G401 (cell line): ENCODE results near the gene PDPK1. TPM values are rescaled to one million over a fixed set of nuclear protein-coding genes. Genes with fewer than 3 reads are reported as not detected.
"Not testable (repeated sequence)": the region's sequence is repeated elsewhere in the genome, so short reads cannot be mapped to it uniquely, and the experiment has no call there.

Source experiments
- DNase-seq: peaks from one replicate; pipeline ENCODE4 v3.0.0-alpha.2; 2015; ENCODE audit warnings: low spot score
- in situ Hi-C: cut with HindIII; loops from 2 replicates; pipeline ENCODE4 v1.10.0; 2016; ENCODE audit warnings: low sequenced_read_pairs, mixed read lengths
- total RNA-seq: library from RNA; depleted of rRNA; stranded (reverse); fragments of >200 nt; shearing (Covaris generic); gene quantifications from 2 replicates; pipeline ENCODE4 v1.2.3, GENCODE V29; 2014

PDPK1 gene
- total RNA-seq, 1 experiment from 2014 or later, result 14.7 TPM

- in situ Hi-C loops, result no loop called here
Observed at GRCh38 chr16:2532494-2533141, 5.2 kb upstream of the PDPK1 start.

DNA sequence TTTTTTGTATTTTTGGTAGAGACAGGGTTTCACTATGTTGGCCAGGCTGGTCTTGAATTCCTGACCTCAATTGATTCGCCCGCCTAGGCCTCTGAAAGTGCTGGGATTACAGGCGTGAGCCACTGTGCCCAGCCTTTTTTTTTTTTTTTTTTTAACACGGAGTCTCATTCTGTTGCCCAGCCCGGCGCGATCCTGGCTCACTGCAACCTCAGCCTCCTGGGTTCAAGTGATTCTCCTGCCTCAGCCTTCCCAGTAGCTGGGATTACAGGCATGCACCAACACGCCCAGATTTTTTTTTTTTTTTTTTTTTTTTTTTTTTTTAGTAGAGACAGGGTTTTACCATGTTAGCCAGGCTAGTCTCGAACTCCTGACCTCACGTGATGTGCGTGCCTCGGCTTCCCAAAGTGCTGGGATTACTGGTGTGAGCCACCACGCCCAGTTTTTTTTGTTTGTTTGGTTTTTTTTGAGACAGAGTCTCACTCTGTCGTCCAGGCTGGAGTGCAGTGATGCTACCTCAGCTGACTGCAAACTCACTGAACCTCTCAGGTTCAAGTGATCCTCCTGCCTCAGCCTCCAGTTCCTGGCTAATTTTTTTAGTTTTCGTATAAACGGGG, 4.6 kb upstream of the PDPK1 start:
- DNase-seq, in situ Hi-C loops: not testable (repeated sequence)

More at GRCh38 chr16:2532494-2533141, 5.2 kb upstream of the PDPK1 start:
- DNase-seq, result peak; percentile 85

- in situ Hi-C loops, result no loop called here
- DNase-seq, result no peak
Observed at GRCh38 chr16:2533912-2534311, 3.9 kb upstream of the PDPK1 start.

DNA sequence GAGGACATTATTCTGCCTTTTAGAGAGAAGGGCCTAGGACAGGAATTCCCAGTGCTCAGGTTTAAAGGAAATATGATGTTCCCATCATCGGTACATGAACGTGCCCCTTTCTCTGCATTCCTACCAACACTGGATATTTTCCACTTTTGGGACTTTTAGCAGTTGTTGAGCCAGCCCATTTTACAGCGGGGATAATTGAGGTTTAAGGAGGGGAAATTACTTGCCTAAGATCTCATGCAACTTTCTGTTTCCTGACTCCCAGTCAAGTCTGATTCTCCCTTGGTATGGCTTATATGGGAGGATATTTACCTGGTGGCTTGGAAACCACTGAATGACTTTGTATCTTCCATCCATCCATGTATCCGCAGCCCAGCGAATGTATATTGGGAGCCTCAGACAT, 3.5 kb upstream of the PDPK1 start:
- in situ Hi-C loops, DNase-seq: not testable (repeated sequence)

DNA sequence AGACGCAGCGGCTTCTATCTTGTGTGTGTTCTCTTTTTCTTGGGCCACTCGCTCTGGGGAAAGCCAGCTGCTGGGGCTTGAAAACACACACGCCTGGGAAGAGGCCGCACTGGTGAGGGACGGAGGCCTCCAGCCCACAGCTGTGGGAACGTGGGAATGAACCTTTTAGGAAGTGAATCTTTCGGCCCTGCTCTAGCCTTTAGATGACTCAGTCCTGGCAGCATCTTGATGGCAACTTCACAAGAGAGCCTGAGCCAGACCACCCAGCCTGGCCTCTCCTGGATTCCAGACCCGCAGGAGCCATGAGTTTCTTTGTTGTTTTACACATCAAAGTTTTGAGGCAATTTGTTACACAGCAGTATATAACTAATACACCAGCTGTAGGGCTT, 2.2 kb upstream of the PDPK1 start:
- in situ Hi-C loops, result no loop called here
- no peak for DNase-seq

GRCh38 chr16:2539192-2539844, 1.5 kb downstream of the PDPK1 start:
- in situ Hi-C loops, DNase-seq: not testable (repeated sequence)

DNA sequence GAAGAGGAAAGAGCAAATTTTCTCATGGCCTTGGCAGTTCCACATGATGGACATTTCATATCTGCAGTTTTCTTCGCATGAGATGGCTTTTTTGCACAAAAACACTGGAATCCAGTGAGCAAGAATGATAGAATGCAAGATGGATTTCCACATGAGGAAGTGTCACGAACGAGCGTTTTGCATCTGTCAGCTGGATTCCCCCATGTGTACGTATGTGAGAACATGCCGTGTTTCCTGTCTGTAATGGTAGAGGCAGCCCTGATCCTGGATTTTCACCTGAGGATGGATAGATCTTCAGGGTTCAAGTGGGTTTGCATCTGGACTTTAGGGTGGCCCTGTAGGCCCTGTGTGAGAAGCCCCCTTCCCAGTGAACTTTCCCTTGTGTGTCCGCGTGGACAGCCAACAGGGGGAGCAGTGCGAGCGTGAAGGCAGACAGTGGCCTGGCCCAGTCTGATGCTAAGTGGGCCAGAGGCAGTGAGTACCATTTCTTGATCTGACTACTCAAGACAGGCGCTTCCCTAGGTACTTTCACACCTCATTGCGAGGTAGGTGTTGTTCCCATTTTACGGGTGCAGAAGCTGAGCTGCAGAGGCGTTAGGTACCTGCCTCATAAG, 2.1 kb downstream of the PDPK1 start:
- peak; percentile 57 for DNase-seq
- in situ Hi-C loops, result not testable (repeated sequence)

- in situ Hi-C loops, DNase-seq: not testable (repeated sequence)
Observed at GRCh38 chr16:2540912-2541311, 3.1 kb downstream of the PDPK1 start.

DNA sequence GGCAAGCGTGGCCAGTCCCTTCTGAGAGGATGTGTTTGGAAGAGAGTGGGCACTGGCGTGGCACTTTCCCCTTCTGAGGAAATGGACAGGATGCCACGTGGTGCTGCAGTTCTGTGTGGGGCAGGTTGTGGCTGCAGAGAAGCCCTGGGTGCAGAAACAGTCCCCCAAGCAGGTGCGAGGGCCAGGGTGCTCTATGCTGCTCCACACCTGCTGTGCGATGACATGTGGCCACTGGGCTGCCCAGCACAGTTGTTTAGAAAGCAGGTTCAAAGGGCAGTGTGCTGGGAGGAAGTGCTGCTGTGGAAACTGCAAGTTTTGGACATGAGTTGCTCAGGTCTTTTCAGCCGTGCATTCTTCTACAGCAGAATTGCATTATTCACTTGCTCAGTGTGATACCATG, 3.6 kb downstream of the PDPK1 start:
- DNase-seq, in situ Hi-C loops: not testable (repeated sequence)

DNA sequence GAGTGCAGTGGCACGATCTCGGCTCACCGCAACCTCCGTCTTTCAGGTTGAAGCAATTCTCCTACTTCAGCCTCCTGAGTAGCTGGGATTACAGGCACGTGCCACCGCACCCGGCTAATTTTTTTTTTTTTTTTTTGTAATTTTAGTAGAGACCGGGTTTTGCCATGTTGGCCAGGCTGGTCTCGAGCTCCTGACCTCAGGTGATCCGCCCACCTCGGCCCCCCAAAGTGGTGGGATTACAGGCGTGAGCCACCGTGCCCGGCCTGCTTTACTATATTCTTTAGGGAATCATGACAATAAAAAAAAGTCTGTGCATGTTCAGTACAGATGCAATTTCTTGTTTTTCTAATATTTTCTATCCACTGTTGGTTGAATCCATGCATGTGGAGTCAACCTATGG, 6.0 kb downstream of the PDPK1 start:
- in situ Hi-C loops, DNase-seq: not testable (repeated sequence)

DNA sequence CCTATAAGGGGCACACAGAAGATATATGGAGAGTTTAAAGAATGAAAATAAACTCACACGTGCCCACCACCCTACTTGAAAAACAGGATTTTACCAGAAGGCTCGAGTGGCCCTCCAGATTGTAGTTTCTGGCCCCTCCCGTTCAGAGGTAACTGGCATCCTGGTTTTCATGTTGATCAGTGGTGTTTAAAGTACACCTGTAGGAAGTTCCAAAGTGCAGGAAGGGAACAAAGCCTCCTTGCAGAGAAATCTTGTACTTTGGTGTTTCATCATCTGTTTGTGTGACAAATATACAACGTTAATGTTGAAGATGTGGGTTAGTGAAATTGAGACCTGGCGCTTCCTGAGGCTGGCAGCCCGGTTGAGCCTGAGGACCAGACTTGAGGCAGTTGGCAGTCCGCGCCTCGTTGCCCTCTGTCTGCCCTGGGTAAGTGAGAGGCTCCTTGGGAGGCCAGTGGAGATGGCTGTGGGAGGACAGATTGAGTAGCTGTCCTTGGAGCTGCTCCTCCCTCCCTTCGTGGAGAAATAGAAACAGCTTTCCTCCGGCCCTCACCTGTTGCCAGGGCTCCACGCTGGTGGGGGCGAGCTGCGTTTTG, 12.6 kb downstream of the PDPK1 start:
- DNase-seq, in situ Hi-C loops: not testable (repeated sequence)

- in situ Hi-C loops, DNase-seq: not testable (repeated sequence)
Observed at GRCh38 chr16:2551420-2551889, 13.6 kb downstream of the PDPK1 start.

GRCh38 chr16:2554709-2555425, 17.0 kb downstream of the PDPK1 start:
- DNase-seq, in situ Hi-C loops: not testable (repeated sequence)

DNA sequence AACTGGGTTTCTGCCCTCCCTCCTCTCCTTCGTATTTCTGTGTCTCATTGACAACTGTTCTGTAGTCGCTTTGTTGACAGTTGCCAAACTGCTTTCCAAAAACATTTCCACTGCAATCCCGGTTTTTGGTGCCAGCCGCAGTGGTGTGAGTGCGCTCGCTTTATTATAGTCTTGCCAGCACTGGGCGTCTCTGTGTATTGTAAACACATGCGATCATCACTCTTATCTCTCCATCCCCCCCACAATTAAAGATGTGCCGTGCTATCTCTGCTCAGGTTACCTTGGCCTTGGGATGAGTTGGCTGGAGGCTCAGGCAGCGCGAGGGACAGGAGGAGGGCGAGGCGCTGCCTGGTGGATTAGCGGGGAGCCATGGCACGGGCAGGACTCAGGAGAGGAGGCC, 19.3 kb downstream of the PDPK1 start:
- DNase-seq, in situ Hi-C loops: not testable (repeated sequence)

- in situ Hi-C loops, DNase-seq: not testable (repeated sequence)
Observed at GRCh38 chr16:2560131-2560797, 22.4 kb downstream of the PDPK1 start.

GRCh38 chr16:2560798-2561133, 22.9 kb downstream of the PDPK1 start:
- DNase-seq, in situ Hi-C loops: not testable (repeated sequence)

- DNase-seq, in situ Hi-C loops: not testable (repeated sequence)
Observed at GRCh38 chr16:2567506-2567905, 29.7 kb downstream of the PDPK1 start.

DNA sequence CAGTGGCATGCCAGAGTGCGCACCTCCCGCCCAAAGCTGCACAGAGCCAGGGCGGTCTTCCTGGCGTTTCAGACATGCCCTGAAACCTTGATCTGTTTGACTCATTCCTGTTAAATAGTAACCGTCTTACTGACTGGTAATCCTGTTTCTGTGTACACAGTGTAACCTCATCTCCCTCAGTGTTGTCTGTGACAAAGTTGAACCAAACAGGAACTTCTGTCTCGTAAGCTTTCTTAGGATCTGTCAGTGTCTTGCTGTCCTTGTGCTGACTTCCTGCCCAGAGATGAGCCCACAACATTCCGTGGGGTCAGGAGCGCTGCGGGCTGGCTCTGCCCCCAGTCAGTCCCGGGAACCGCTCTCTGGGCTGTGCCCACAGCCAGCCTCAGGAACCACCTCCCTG, 30.8 kb downstream of the PDPK1 start:
- in situ Hi-C loops, DNase-seq: not testable (repeated sequence)
